OCI-LY1 (cell line): ENCODE measurements around the gene IGF2R.

Source experiments
- EZH2 ChIP-seq: fragments of 200-600 bp; sonication (generic), shearing (Covaris generic); IDR thresholded peaks from 2 replicates; pipeline ENCODE4 v1.8.0; 2017; ENCODE audit warnings: borderline replicate concordance, mixed run types, mild to moderate bottlenecking, antibody characterized with exemption, low read length, moderate library complexity, mixed read lengths
- TF ChIP-seq, protein P1 (sequence below): fragments of 200-600 bp; sonication (generic), shearing (Covaris generic); IDR thresholded peaks from 2 replicates; pipeline ENCODE4 v1.5.1; 2017; ENCODE audit warnings: mild to moderate bottlenecking, antibody characterized with exemption, low read length, moderate library complexity, mixed read lengths

DNA sequence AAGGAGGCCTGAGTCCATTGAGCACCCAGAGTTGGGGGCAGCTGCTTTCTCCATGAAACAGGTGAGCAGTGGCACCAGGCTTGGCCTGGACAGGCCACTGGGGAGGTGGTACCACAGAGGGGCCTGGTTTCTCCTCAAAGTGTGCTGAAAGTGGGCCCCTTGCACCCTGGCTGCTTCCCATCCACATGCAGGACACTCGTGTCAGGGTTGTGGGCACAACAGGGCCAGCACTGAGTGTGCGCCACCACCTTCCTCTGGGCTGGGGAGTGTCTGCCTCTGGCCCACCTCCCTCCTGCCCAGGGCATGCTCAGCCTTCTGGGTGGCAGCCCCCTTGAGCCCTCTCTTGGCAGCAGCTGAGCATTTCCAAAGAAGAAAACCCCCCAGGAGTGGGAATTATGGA is 147.5 kb downstream of the IGF2R start:
- TF ChIP-seq, protein P1, sequence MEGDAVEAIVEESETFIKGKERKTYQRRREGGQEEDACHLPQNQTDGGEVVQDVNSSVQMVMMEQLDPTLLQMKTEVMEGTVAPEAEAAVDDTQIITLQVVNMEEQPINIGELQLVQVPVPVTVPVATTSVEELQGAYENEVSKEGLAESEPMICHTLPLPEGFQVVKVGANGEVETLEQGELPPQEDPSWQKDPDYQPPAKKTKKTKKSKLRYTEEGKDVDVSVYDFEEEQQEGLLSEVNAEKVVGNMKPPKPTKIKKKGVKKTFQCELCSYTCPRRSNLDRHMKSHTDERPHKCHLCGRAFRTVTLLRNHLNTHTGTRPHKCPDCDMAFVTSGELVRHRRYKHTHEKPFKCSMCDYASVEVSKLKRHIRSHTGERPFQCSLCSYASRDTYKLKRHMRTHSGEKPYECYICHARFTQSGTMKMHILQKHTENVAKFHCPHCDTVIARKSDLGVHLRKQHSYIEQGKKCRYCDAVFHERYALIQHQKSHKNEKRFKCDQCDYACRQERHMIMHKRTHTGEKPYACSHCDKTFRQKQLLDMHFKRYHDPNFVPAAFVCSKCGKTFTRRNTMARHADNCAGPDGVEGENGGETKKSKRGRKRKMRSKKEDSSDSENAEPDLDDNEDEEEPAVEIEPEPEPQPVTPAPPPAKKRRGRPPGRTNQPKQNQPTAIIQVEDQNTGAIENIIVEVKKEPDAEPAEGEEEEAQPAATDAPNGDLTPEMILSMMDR = no peak
- no peak for TF ChIP-seq EZH2
